Bone marrow (tissue), 2 donors: ENCODE measurements around the gene VANGL2.

Experiments
- DNase-seq, 2 donors: peaks; one replicate each; lab custom pipeline; 2025; lab: John Stamatoyannopoulos, UW

Gene VANGL2

DNA sequence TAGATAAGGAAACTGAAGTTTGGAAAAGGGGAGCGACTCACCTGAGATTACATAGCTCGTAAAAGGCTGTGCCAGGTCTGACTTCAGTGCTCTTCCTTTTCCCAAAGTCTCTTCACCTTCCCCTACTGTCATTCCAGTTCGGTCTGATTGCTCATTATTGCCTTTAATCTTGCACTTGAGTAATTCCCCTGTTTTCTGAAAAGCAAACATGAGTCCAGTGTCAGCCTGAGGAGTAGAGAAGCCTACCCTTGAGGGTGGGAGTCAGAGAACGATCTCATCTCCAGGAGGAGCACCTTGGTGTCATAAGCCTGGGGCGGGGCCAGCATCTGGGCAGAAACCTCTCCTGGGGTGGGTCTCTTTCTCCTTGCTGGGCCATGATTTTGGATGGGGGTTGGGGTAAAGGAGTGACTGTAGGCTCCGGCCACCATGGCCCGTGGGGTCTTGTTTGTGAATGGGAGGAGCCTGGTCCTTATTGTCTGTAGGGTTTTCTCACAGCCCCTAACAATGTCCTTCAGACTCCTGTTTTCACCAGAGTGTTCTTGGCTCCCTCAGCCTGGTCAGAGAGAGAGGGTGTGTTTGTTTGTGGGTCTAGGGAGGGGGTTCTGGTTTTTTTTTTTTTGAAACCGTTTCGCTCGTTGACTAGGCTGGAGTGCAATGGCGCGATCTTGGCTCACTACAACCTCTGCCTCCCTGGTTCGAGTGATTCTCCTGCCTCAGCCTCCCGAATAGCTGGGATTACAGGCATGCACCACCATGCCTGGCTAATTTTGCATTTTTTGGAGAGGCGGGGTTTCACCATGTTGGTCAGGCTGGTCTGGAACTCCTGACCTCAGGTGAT is 6.0 kb downstream of the VANGL2 start:
- DNase-seq = no peak

DNA sequence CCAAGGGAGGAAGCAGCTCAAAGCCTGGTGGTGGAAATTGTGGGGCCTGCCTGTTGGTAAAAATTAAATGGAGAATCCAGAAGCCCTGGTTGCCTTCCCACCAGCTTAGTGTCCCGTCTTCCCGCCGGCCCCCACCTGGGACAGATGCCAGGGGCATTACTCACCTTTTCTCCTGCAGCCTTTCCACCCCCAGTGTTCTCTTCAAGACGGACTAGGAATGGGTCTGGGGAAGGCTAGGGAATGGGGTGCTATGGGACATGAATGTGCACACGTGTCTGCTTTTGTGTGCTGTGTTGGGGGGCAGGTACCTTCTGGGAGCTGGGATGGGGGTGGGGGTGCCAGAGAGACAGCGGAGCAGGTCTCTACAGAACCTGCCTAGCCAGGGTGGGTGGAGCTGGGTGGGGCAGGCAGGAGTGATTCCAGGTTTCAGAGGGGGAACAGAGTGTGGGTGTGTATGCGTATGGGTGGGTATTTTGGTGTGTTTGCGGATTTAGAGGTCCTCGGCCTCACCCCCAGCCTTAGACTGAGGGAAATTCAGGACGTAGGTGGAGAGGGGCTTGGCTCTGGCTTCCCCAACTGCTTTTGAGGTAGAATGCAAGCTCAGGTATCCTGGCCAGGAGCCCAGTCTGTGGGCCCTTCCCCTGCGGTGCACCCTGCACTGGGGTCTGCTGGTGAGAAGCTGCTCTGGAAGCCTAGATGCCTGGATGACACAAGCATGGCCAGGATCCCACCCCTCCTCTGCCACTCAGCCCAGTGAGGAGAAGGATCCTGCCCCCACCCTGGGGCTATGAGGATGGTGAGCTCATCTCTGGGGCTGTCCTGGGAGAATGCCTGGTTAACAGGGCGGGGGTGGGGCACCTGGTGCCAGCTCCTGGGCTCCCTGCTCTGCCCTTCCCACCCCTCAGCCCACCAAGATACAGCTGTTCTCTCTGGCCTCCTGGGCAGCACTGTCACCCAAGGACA is 7.8 kb downstream of the VANGL2 start:
- DNase-seq = no peak

DNA sequence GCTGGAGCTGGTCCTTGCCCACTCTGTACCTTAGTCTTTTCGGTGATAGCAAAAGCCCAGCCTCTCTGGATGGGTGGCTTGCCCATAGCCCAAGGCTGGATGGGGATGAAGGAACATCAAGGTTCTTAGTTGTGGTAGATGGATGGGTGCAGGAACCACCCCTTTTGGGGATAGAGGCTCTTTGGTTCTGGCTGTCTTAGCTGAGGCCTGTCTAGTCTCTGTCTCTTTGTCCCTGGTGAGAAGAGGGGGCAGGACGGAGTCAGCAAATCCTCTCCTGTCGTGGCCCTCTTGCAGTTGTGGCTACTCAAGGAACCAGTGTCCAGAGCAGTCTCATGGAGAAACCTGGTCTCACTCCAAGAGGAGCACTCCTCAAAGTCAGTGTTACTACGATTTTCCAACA is 8.5 kb downstream of the VANGL2 start:
- no peak for DNase-seq

DNA sequence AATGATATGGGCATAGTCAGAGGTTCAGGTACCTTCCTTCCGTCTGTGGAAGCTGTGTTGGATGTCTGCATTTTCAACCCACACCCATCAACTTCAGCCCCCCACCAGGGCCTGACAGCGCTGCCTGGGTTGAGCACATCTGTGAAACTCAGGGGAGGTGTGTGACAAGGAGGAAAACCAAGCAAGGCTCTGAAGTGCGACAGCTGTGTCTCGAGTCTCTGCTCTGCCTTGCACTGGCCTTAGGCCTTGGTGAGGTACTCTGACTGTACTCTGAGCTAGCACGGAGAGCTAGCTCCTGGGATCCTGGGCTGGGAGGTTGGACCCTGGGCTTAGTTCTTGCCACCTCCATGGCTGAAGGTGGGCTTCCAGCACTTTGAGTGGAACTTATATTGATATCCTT is 9.1 kb downstream of the VANGL2 start:
- DNase-seq = no peak

DNA sequence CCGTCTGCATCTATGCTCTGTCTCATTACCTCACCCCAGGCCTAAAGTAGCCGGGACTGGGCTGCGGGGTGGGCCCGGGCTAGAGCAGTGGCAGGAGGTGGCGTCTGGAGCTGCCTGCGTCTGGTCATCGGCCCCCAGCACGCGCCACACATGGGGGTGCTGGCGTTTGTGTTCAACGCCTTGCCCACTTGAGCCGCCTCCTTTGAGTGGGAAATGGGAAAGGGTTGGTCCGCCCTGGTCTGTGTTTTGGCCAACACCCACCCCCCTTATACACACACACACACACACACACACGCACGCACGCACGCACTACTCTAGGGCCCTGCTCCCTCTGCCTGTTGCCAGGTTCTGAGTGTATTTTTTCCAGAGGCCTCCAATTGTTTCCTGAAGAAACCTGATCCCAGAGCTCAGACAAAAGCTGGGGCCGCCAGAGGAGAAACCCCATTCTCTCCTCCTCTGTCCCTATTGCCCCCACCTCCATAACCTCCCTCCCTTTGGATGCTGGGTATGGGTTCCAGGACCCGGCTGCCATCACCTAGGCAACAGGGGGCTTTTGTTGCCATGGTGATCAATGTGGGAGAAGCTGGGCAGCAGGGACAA is 10.1 kb downstream of the VANGL2 start:
- no peak for DNase-seq

DNA sequence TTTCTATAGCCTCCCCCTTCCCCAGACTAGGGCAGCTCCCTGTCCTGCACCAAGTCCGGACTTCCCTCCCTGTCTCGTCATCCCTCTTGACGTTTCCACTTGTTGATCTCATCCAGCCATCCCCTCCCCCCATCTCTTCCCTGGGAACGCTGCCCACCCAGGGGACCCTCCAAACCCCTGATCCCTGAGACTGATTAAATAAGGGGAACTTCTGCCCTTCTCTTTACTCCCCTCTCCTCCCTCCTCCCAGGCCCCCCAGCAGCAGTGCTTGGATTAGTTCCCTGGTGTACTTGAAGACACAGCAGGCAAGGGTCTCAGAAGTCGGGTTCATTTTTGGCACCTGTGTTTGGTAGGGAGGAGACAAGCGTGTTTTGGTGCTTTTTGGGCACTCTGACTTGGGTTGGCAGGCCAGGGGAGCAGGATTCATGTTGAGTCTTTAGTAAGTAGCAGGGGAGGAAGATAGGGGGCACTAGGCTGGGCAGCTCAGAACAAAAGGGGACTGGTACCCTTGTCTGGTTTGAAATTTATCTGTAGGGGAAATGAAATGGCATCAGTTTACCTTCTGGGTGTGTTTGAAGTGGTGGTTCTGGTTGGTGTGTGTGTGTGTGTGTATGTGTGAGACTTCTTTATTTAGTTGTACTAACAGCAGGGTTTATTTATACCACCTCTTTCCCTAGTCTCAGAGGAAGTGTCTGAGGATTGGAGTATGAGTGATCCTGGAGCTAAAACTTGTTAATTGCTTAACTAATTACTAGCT is 11.1 kb downstream of the VANGL2 start:
- no peak for DNase-seq

DNA sequence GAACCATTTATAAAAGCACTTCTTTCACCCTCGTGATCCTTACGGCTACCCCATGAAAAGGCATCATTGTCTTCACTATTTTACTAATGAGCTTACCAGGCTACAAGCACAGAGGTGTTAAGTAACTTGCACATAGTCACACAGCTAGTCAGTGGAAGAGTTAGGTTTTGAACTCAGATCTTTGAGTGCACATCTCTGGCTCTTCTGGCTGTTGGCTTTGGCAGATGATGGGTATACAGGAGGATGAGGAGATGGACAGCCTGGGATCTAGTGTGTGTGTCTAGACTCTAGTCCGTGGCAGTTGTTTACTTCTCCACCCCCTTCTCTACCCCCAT is 11.6 kb downstream of the VANGL2 start:
- no peak for DNase-seq

DNA sequence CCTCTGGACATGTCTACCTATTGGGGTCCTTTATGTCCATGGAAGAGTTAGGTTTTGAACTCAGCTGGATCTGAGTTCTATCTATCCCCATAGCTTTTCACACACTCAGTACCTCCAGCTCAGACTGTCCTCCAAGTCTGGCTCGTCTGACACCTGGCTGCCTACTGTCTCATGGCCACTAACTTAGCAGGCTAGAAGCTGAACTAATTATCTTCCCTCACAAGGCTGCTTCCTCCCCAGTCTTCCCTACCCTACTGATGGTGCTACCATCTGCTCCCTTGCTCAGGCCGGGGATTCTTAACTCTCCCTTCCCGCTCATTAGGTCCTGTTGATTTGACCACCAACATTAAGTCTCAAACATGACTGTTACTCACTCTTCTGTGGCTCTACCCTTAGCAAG is 13.4 kb downstream of the VANGL2 start:
- DNase-seq = no peak

DNA sequence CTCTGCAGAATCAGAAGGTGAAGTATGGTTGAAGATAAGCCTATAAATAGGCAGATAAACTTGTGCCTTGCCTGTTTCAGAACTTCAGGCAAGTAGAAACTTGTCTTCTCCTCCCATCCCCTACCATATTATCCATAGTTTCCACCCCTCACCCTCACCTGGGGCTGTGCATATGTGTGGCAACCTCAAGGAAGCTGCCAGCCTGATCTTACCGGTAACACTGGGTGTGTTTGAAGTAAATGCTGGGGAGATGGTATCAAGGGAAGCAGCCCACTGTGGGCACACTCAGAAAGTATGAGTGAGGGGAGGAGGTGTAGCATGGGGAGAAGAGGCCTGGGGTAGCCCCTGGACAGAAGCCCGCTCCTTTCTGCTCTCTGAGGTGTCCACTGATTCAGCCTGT is 14.5 kb downstream of the VANGL2 start:
- no peak for DNase-seq

DNA sequence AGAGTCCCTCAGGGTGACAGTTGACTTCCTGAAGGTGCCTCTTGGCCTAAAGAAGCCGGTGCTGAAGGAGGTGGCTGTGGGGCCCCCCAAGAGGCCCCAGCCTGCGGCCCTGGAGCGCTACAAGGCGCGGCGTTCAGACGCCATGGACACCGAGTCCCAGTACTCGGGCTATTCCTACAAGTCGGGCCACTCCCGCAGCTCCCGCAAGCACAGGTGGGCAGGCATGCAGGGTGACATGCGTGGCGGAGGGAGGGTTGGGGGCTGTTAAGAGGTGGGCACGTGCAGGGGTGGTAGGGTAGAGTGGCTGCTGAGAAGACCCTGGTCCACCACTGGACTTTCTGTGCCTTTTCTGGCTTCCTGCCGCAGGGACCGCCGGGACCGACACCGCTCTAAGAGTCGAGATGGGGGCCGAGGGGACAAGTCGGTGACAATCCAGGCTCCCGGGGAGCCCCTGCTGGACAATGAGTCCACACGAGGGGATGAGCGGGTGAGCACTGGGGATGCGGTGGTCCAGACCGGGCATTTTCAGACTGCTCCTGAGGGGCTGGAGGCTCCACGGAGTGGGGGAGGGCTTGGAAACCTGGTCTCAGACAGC is 15.4 kb downstream of the VANGL2 start:
- no peak for DNase-seq

DNA sequence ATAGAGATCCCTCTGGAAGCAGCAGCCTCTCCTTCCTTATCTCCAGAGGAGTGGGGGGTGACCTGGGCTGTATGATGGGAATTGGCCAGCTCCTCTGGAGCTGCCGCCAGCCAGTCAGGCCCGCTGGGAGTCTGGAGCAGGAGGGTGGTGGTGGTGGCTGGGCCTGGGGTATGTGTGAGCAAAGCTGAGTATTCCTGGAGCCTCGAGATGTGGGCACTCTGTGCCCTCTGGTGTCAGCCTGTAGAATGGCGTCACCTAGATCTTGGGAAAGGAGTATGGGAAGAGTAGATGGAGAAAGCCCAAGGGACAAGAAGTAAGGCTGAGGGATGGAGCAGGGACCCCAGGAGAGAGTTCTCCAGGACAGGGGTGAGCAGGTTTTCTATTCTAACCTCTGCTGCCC is 16.0 kb downstream of the VANGL2 start:
- DNase-seq = no peak

DNA sequence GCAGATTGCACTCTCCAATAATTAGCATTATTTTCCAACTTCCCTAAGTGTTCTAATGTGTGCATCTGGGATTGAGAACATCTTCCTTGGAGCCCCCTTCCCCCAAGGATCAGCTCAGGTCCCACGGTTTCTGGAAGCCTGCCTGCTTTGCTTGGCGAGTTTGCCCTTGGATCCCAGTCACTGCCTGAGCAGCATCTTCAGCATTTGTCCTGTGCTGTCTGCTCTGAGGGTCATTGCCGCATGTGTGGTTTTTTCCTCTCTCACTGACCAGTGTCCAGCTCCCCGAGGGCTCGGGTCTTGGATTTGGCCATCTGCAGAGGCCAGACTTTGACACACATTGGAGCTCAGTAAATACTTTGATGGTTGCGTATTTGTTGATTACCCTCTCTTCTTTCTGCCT is 18.1 kb downstream of the VANGL2 start:
- no peak for DNase-seq

DNA sequence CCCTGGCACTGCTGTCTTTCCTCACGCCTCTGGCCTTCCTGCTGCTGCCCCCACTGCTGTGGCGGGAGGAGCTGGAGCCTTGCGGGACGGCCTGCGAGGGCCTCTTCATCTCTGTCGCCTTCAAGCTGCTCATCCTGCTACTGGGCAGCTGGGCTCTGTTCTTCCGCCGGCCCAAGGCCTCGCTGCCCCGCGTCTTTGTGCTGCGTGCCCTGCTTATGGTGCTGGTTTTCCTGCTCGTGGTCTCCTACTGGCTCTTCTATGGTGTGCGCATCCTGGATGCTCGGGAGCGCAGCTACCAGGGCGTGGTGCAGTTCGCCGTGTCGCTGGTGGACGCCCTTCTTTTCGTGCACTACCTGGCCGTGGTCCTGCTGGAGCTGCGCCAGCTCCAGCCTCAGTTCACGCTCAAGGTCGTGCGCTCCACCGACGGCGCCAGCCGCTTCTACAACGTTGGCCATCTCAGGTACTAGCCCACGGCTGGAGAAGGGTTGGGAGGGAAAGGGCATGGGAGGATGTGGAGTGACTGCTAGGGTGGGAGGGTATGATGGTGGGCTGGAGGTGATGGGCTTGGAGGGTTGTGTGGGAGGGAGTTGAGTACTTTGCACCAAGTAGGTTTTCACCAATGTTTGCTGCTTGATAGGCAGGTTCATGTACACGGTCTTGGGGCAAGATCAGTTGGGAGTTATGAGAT is 18.9 kb downstream of the VANGL2 start:
- DNase-seq = no peak

DNA sequence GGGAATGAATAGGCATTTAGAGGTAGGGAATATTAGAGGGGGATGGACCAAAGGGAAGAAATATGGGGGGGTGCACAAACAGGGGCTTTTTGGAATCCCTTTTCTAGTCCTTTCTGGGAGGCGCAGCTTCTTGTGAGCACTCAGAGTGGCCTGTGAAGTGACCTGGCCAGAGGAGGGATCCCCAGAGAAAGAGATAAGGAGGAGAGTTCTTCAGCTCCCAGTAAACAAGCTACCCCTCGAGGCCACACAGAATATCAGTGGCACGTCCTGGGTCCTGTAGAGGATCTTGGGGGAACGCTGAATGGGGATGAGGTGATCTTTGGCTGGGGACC is 19.4 kb downstream of the VANGL2 start:
- DNase-seq = no peak

DNA sequence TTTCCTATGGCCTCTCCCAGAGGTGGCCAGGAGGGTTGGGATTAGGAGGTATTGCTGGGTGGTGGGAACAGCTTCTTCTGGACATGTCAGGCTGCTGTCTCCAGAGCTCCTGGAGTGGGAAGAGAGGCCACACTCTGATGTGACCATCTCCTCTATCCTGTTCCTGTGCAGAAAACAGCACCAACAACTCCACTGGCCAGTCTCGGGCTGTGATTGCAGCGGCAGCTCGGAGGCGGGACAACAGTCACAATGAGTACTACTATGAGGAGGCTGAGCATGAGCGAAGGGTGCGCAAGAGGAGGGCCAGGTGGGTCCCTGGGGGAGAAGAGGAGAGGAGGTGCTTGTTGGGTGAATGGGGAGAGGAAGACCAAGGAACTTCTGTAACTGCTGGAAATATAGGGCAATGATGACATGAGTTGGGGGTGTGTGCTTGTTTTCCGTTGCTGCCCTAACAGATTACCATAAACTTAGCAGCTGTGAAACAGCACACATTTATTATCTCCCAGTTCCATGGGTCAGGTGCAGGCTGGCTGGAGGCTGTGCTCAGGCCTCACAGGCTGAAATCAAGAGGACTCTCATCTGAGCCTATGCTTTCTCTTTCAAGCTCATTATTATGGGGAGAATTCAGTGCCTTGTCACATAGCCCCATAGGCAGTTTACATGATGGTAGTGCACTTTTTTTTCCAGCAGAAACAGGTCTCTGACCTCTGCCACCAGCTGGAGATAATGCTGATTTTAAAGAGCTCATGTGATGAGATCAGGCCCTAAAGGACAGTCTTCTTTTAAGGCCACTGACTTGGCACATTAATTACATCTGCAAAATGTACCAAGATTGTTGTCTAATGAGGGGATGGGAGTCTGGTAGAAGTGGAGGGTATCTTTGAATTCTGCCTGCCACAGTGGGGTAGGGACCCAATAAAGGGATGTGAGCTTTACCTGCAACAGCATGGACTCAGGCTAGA is 20.8 kb downstream of the VANGL2 start:
- no peak for DNase-seq

DNA sequence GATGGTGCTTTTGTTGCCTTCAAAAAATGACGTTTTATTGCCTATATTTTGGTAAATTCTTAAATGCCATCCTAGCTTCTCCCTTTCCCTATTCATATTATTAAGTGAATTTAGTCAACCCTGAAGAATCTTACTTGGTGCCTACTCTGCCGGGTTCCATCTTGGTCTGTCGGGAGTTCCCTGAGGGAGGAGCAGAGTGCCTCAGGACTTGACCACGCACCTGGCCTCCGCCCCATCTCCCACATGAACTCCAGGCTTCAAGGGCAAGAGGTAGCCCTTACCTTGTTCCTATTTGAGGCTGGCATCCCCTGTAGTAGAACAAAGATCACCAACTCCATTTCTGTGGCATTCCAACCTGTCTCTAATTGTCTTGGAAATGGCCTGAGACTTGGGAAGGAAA is 21.5 kb downstream of the VANGL2 start:
- no peak for DNase-seq

DNA sequence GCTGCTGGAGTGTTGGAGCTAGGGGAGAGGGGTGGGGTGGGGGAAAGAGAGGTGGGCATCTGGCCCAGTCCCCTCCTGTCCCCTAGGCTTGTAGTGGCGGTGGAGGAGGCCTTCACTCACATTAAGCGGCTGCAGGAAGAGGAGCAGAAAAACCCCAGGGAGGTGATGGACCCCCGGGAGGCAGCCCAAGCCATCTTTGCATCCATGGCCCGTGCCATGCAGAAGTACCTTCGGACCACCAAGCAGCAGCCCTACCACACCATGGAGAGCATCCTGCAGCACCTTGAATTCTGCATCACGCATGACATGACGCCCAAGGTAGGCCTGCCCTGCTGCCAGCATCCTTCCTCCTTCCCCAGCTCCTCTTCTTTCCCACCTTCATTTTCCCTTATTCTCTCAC is 23.6 kb downstream of the VANGL2 start:
- no peak for DNase-seq

DNA sequence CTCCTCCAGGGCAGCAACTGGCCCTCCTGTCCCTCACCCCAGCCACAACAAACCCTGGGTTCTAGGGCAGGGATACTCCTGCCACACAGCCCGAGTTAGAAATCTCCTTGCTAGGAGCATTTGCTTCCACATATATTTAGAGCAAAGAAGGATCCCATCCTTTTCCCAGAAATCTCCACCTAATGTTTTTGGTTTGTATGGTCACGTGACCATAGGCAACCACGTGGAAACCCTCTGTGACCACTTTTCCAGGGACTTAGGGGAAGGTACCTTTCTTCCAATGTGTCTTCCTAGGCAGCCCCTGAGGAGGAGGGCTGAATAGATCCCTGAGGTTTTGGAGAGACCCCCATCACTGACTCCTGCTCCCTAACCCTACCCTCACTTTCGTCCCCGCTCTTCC is 25.5 kb downstream of the VANGL2 start:
- DNase-seq = no peak

DNA sequence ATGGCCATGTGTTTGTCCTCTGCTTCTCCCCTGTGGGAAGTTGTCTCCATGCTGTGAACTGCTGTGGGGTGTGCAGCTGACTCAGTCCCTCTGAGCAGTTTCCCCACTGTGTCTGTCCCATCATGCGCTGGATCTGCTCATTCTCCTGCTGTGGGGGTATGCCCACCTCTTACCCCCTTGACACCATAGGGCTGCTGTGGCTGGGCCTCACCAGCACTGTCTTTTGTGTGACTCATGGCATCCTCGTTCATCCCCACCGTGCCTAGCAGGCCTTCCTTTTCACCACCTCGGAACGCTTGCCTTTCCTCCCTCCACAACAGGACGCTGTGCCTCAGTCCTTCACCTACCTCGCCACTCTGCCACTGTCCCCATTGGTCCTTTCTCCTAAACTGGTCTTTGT is 27.3 kb downstream of the VANGL2 start:
- DNase-seq = no peak

DNA sequence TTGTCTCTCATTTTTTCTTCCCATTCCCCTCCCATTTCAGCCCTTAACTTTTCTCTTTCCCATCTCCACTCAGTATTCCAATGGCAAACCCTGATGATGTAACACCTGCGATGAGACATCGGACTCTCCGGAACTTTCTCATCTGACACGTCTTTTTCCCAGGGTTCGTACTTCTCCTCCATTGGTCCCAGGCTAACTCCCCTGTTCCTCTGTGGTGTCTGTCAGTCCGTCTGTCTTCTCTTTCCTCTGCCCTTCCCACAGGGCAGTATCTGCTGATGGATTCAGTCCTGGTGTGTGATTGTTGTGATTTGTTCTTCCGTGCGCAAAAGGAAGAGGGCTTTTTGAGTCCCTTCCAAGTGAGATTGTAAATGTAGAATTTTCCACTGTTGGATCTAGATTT is 27.7 kb downstream of the VANGL2 start:
- DNase-seq = no peak
